OCI-LY7 (cell line): ENCODE measurements around the gene ZNF804A. TPM values are rescaled to one million over a fixed set of nuclear protein-coding genes. Genes with fewer than 3 reads are reported as not detected.
"Not testable (repeated sequence)": the region's sequence is repeated elsewhere in the genome, so short reads cannot be mapped to it uniquely, and the experiment has no call there.

Experiments
- BruUV-seq: library from RNA; stranded (reverse); fragments of 400-500 nt; replicated peaks from 2 replicates; lab custom pipeline; 2021; lab: Mats Ljungman, UMichigan
- CTCF ChIA-PET: fragments of 300-600 bp; sonication (Branson Sonifier 250); formaldehyde crosslinking; loops from one replicate; lab custom pipeline; 2022; ENCODE audit warnings: antibody characterized with exemption; ENCODE audit not compliant: unreplicated experiment; lab: Charles Lee
- POLR2A ChIA-PET: fragments of 300-600 bp; sonication (Branson Sonifier 250); formaldehyde crosslinking; loops from one replicate; lab custom pipeline; 2022; ENCODE audit warnings: antibody characterized with exemption; lab: Charles Lee
- DNase-seq: peaks from one replicate; pipeline ENCODE4 v3.0.0-alpha.2; 2015; ENCODE audit warnings: low spot score
- H2AFZ ChIP-seq: fragments of 200-600 bp; sonication (generic), shearing (Covaris generic); 2 replicates; pipeline ENCODE4 v1.6.1; 2014; ENCODE audit warnings: mild to moderate bottlenecking, antibody characterized with exemption, low read length, moderate library complexity
- H3K27ac ChIP-seq: fragments of 200-600 bp; sonication (generic); 2 replicates; pipeline ENCODE4 v1.5.1; 2014; ENCODE audit warnings: mixed run types, low read depth, mild to moderate bottlenecking, moderate library complexity, low read length, inconsistent platforms; ENCODE audit not compliant: poor library complexity, severe bottlenecking
- H3K36me3 ChIP-seq: fragments of 200-600 bp; sonication (generic); 2 replicates; pipeline ENCODE4 v1.6.1; 2014; ENCODE audit warnings: mild to moderate bottlenecking, antibody characterized with exemption, low read length, moderate library complexity, mixed read lengths; ENCODE audit not compliant: insufficient read depth
- H3K4me1 ChIP-seq: fragments of 200-600 bp; sonication (generic); 2 replicates; pipeline ENCODE4 v1.5.1; 2014; ENCODE audit warnings: mild to moderate bottlenecking, low read length; ENCODE audit not compliant: insufficient read depth, poor library complexity, severe bottlenecking
- H3K4me2 ChIP-seq: fragments of 200-600 bp; sonication (generic); 2 replicates; pipeline ENCODE4 v1.6.1; 2014; ENCODE audit warnings: mild to moderate bottlenecking, low read length
- H3K4me3 ChIP-seq: fragments of 200-600 bp; sonication (generic); 2 replicates; pipeline ENCODE4 v1.5.1; 2014; ENCODE audit warnings: mild to moderate bottlenecking, low read depth, low read length; ENCODE audit not compliant: poor library complexity, severe bottlenecking
- H3K79me2 ChIP-seq: fragments of 200-600 bp; sonication (generic); 2 replicates; pipeline ENCODE4 v1.6.1; 2016; ENCODE audit warnings: low read depth, mild to moderate bottlenecking, low read length, moderate library complexity, mixed read lengths; ENCODE audit not compliant: insufficient read depth
- H3K9me2 ChIP-seq: fragments of 200-600 bp; sonication (generic); 2 replicates; pipeline ENCODE4 v1.6.1; 2016; ENCODE audit warnings: mild to moderate bottlenecking, low read length, mixed read lengths; ENCODE audit not compliant: insufficient read depth
- H3K9me3 ChIP-seq: fragments of 200-600 bp; sonication (generic); 2 replicates; pipeline ENCODE4 v1.6.1; 2014; ENCODE audit warnings: mild to moderate bottlenecking, mixed run types, low read length, mixed read lengths
- H4K20me1 ChIP-seq: fragments of 200-600 bp; sonication (generic); 2 replicates; pipeline ENCODE4 v1.6.1; 2014; ENCODE audit warnings: mild to moderate bottlenecking, antibody characterized with exemption, low read length, moderate library complexity, mixed read lengths; ENCODE audit not compliant: insufficient read depth
- CTCF ChIP-seq: fragments of 200-600 bp; sonication (generic); conservative IDR thresholded peaks from 2 replicates; pipeline ENCODE4 v1.5.1; 2014; ENCODE audit warnings: mild to moderate bottlenecking, antibody characterized with exemption, low read length, moderate library complexity, mixed read lengths
- EZH2phosphoT487 ChIP-seq: fragments of 200-600 bp; sonication (generic); IDR thresholded peaks from 2 replicates; pipeline ENCODE4 v1.6.1; 2018; ENCODE audit warnings: low read depth, borderline replicate concordance, mild to moderate bottlenecking, mixed run types, antibody characterized with exemption, low read length, moderate library complexity, mixed read lengths
- intact Hi-C: fragments of 100-400 bp; cut with micrococcal nuclease; formaldehyde crosslinking; loops from one replicate; pipeline ENCODE4 v1.10.0; 2022; ENCODE audit not compliant: unreplicated experiment
- total RNA-seq, 2 experiments: library from RNA; depleted of rRNA in 1 of 2; stranded (reverse); fragments of >200 nt in 1 of 2; shearing (Covaris generic) in 1 of 2; gene quantifications; 2 replicates each; pipeline ENCODE4 v1.2.3, GENCODE V29; 2014 to 2022

The ZNF804A gene
- total RNA-seq, 2 experiments from 2014 or later: 14.4 to 19.9 TPM

DNA sequence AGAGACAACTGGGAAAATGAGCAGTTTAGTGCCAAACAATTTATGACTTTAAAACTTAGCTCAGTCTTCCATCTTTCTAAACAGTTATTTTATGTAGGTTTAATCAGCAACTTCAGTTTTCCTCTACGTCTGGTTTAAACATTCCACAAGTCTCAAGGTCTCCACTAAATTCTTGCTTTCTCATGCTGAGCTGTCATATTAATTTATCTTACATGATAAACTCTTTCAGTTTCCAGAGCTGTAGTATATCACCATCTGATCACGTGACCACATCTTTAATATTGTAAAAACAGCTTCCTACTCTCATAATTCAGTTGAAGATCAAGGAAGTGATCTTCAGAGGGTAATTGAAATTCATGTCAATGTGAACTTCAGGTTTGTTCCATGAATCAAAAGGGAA, 158.6 kb downstream of the ZNF804A start:
- peaks cover 6% of the 10 kb centered on the region; the same call in 1 of the 2 replicates for H4K20me1 ChIP-seq
- ChIA-PET POLR2A (interaction anchor here (1.1 to 1.6 kb wide), 3 partner anchors 11 to 21 kb away, joined by 3 to 4 read pairs (median 3); no protein-coding TSS in a partner anchor), CTCF (no interaction called here)
- H3K9me3 ChIP-seq: peaks cover 7% of the 10 kb centered on the region; the same call in 1 of the 2 replicates
- no peak overlapping the region for H3K4me3 ChIP-seq
- no TSS peak for BruUV-seq
- H3K27ac ChIP-seq: no peak overlapping the region
- peaks cover 12% of the 10 kb centered on the region for H3K36me3 ChIP-seq
- H3K79me2 ChIP-seq: peaks cover 77% of the 10 kb centered on the region
- H3K4me1 ChIP-seq: no peaks in the 10 kb centered on the region
- intact Hi-C loops: no loop called here
- no peak overlapping the region for H3K4me2 ChIP-seq
- H2AFZ ChIP-seq: no peak overlapping the region
- H3K9me2 ChIP-seq: no peaks in the 10 kb centered on the region
- DNase-seq: no peak
- TF ChIP-seq CTCF: no peak
- TF ChIP-seq EZH2phosphoT487: no peak

DNA sequence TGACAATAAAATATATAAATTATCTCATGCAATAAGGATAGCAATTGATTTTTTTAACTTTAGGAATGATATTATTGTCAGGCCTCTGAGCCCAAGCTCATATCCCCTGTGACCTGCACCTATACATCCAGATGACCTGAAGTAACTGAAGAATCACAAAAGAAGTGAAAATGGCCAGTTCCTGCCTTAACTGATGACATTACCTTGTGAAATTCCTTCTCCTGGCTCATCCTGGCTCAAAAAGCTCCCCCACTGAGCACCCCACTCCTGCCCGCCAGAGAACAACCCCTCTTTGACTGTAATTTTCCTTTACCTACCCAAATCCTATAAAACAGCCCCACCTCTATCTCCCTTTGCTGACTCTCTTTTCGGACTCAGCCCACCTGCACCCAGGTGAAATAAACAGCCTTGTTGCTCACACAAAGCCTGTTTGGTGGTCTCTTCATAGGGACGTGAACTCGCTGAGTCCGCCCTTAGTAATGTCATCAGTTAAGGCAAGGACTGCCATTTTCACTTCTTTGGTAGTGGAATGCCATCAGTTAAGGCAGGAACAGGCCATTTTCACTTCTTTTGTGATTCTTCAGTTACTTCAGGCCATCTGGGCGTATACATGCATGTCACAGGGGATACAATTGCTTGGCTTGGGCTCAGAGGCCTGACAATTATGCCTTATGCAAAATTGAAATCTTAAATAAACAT, 161.4 kb downstream of the ZNF804A start:
- DNase-seq, intact Hi-C loops, H2AFZ ChIP-seq, H3K4me1 ChIP-seq, H3K4me3 ChIP-seq, H3K27ac ChIP-seq, CTCF ChIA-PET, H4K20me1 ChIP-seq, H3K4me2 ChIP-seq, H3K9me3 ChIP-seq, H3K9me2 ChIP-seq, BruUV-seq: not testable (repeated sequence)
- POLR2A ChIA-PET: interaction anchor here (1.3 kb wide), 1 partner anchor 10 kb away, joined by 5 read pairs; no protein-coding TSS in a partner anchor
- Histone ChIP-seq H3K79me2 (peaks cover 67% of the 10 kb centered on the region), H3K36me3 (peaks cover 11% of the 10 kb centered on the region)

DNA sequence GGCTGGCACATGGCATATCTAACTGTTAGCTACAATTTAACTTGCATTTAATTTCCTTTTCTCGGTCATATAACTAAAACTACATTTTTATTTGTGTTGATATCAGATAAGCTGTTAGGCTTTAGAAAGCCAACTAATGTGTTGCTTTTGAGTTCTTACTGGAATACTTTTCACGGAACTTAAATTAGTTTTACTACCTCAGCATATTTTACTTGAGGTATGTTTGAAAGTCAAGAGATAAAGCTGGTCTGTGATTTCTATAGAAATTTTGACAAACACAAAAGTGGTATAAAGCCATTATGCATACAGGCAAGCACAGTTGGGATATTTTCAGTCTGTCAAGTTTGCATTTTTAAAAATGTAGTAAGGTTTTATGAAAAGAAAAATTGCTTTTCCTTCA, 162.6 kb downstream of the ZNF804A start:
- ChIA-PET POLR2A (interaction anchor here (0.9 to 2.6 kb wide), 5 partner anchors 12 to 161 kb away, joined by 3 to 7 read pairs (median 5); no protein-coding TSS in a partner anchor), CTCF (no interaction called here)
- intact Hi-C loops: no loop called here
- Histone ChIP-seq H3K79me2 (peaks cover 60% of the 10 kb centered on the region), H3K36me3 (0 out of 2 replicates have a peak, but pooled peaks cover under 1% of the 10 kb centered on the region), H3K27ac (no peak overlapping the region), H3K4me1 (peaks cover 3% of the 10 kb centered on the region), H3K4me2 (no peak overlapping the region), H2AFZ (no peak overlapping the region), H4K20me1 (peaks cover 6% of the 10 kb centered on the region; the same call in 1 of the 2 replicates), H3K9me3 (no peaks in the 10 kb centered on the region), H3K9me2 (no peaks in the 10 kb centered on the region), H3K4me3 (no peak overlapping the region)
- no peak for TF ChIP-seq EZH2phosphoT487
- TF ChIP-seq CTCF: no peak
- DNase-seq: no peak
- BruUV-seq: no TSS peak
